Trophoblast cell (in vitro differentiated cells and primary cell): ENCODE data around the gene MTG1.
A peak's percentile ranks its signal among the peaks of the same experiment; 100 is the strongest.

Source experiments
- DNase-seq, 2 donors: peaks; one replicate each; pipeline ENCODE4 v3.0.0-alpha.2; 2016
- H2AFZ ChIP-seq: 2 replicates; pipeline ENCODE4 v1.6.1; 2013; ENCODE audit warnings: low read length, moderate library complexity, mild to moderate bottlenecking; ENCODE audit not compliant: insufficient read depth, poor library complexity
- H2AK5ac ChIP-seq: 2 replicates; pipeline ENCODE4 v1.6.1; 2013; ENCODE audit warnings: mild to moderate bottlenecking, low read length
- H2BK120ac ChIP-seq: 2 replicates; pipeline ENCODE4 v1.6.1; 2013; ENCODE audit warnings: low read length, mild to moderate bottlenecking, moderate library complexity; ENCODE audit not compliant: insufficient read depth, poor library complexity
- H2BK12ac ChIP-seq: 2 replicates; pipeline ENCODE4 v1.6.1; 2013; ENCODE audit warnings: mild to moderate bottlenecking, low read length, moderate library complexity
- H2BK5ac ChIP-seq: 2 replicates; pipeline ENCODE4 v1.6.1; 2013; ENCODE audit warnings: low read length, low read depth, moderate library complexity, mild to moderate bottlenecking; ENCODE audit not compliant: poor library complexity
- H3K14ac ChIP-seq: 2 replicates; pipeline ENCODE4 v1.6.1; 2013; ENCODE audit warnings: mild to moderate bottlenecking, low read length
- H3K18ac ChIP-seq: 2 replicates; pipeline ENCODE4 v1.6.1; 2013; ENCODE audit warnings: mild to moderate bottlenecking, low read length
- H3K23ac ChIP-seq: 2 replicates; pipeline ENCODE4 v1.6.1; 2013; ENCODE audit warnings: low read length
- H3K27ac ChIP-seq: 2 replicates; pipeline ENCODE4 v1.5.1; 2013; ENCODE audit warnings: low read depth, mild to moderate bottlenecking, inconsistent platforms, low read length, moderate library complexity
- H3K27me3 ChIP-seq: 2 replicates; pipeline ENCODE4 v1.6.1; 2013; ENCODE audit warnings: inconsistent platforms, mild to moderate bottlenecking, low read length, moderate library complexity; ENCODE audit not compliant: insufficient read depth
- H3K36me3 ChIP-seq, 2 experiments: 1 replicate in 1 of 2; 2 replicates in 1 of 2; pipeline ENCODE4 v1.6.1; 2013; ENCODE audit warnings: low read length in 2 of 2, mild to moderate bottlenecking in 2 of 2, moderate library complexity in 1 of 2; ENCODE audit not compliant: insufficient read depth in 2 of 2, control insufficient read depth in 1 of 2
- H3K4ac ChIP-seq: 2 replicates; pipeline ENCODE4 v1.6.1; 2013; ENCODE audit warnings: low read depth, mild to moderate bottlenecking, low read length, moderate library complexity
- H3K4me1 ChIP-seq, 2 experiments: 1 replicate in 1 of 2; 2 replicates in 1 of 2; pipeline ENCODE4 v1.6.1; 2013; ENCODE audit warnings: low read length in 2 of 2, mild to moderate bottlenecking in 2 of 2, moderate library complexity in 1 of 2; ENCODE audit not compliant: insufficient read depth in 2 of 2, control insufficient read depth in 1 of 2
- H3K4me2 ChIP-seq: 2 replicates; pipeline ENCODE4 v1.6.1; 2013; ENCODE audit warnings: inconsistent platforms, mild to moderate bottlenecking, low read length, moderate library complexity
- H3K4me3 ChIP-seq: 2 replicates; pipeline ENCODE4 v1.5.1; 2013; ENCODE audit warnings: mild to moderate bottlenecking, low read depth, low read length, inconsistent platforms
- H3K79me1 ChIP-seq: one replicate; pipeline ENCODE4 v1.6.1; 2013; ENCODE audit warnings: low read length
- H3K79me2 ChIP-seq: 2 replicates; pipeline ENCODE4 v1.6.1; 2013; ENCODE audit warnings: low read length, mild to moderate bottlenecking; ENCODE audit not compliant: control insufficient read depth, insufficient read depth, poor library complexity
- H3K9ac ChIP-seq: 2 replicates; pipeline ENCODE4 v1.6.1; 2013; ENCODE audit warnings: mild to moderate bottlenecking, low read length
- H3K9me3 ChIP-seq: 2 replicates; pipeline ENCODE4 v1.6.1; 2013; ENCODE audit warnings: low read depth, mild to moderate bottlenecking, control low read depth, inconsistent platforms, low read length; ENCODE audit not compliant: insufficient read depth
- H4K12ac ChIP-seq: 2 replicates; pipeline ENCODE4 v1.6.1; 2013; ENCODE audit warnings: low read depth, mild to moderate bottlenecking, low read length, moderate library complexity
- H4K8ac ChIP-seq: 2 replicates; pipeline ENCODE4 v1.6.1; 2013; ENCODE audit warnings: low read depth, mild to moderate bottlenecking, low read length, moderate library complexity
- H4K91ac ChIP-seq: one replicate; pipeline ENCODE4 v1.6.1; 2013; ENCODE audit warnings: low read depth, mild to moderate bottlenecking, low read length, moderate library complexity
- WGBS: extraction: QIAGEN DNeasy Blood & Tissue Kit; methylation state at CpG from one replicate; pipeline ENCODE4 v1.1.7; 2013; ENCODE audit warnings: missing lambda C conversion rate; ENCODE audit not compliant: insufficient read length, insufficient coverage; ENCODE audit errors: extremely low coverage; 5-methylcytosine and 5-hydroxymethylcytosine counted together

Gene MTG1

DNA sequence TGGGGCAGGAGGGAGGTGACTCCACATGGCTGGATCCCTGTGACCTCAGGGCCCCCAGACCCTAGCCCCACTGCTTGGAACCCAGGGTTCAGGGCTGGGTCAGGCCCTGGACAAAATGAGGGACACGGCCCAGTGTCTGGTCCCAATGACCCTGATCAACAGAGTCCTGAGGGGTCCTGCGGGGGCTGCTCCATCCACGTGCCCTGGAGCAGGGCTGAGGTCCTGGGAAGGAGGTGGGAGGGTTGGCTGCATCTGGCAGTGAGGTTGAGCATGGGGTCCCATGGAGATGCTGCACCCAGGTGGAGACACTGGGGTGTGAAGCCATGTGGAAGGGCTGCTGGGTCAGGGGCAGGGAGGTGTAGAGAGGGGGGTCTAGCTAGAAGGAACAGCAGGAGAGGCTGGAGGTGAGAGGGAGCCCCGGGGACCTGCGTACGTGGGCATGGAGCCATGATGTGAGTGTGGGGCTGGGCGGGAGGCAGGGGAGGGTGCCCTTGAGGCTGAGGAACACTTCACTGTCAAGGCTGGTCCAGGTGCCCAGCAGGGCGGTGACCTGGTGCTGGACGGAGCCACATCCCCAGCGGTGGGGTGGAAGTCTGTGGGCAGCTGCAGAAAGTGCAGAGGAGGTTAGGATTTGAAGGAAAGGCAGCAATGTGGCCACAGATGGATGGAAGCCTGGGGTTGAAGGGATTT, 60.4 kb downstream of the MTG1 start:
- H3K27me3 ChIP-seq: no peaks in the 10 kb centered on the region
- no peaks in the 10 kb centered on the region for H3K4me1 ChIP-seq
- H2BK5ac ChIP-seq: no peak overlapping the region
- H3K79me2 ChIP-seq: no peaks in the 10 kb centered on the region
- no peak overlapping the region for H3K4ac ChIP-seq
- H3K23ac ChIP-seq: no peak overlapping the region
- no peaks in the 10 kb centered on the region for H3K36me3 ChIP-seq
- H3K79me1 ChIP-seq: no peaks in the 10 kb centered on the region
- H2BK12ac ChIP-seq: no peak overlapping the region
- H2BK120ac ChIP-seq: no peak overlapping the region
- no peak overlapping the region for H3K4me2 ChIP-seq
- WGBS: no CpG with 5 or more reads among the region's 10 CpGs
- no peak overlapping the region for H4K91ac ChIP-seq
- H3K9ac ChIP-seq: peak overlapping the region; percentile 54
- no peak for DNase-seq
- no peak overlapping the region for H2AK5ac ChIP-seq
- H3K9me3 ChIP-seq: peaks cover 62% of the 10 kb centered on the region
- no peak overlapping the region for H3K27ac ChIP-seq
- H4K8ac ChIP-seq: no peak overlapping the region
- no peak overlapping the region for H2AFZ ChIP-seq
- H3K4me3 ChIP-seq: no peak overlapping the region
- no peak overlapping the region for H4K12ac ChIP-seq
- no peak overlapping the region for H3K18ac ChIP-seq
- no peak overlapping the region for H3K14ac ChIP-seq

DNA sequence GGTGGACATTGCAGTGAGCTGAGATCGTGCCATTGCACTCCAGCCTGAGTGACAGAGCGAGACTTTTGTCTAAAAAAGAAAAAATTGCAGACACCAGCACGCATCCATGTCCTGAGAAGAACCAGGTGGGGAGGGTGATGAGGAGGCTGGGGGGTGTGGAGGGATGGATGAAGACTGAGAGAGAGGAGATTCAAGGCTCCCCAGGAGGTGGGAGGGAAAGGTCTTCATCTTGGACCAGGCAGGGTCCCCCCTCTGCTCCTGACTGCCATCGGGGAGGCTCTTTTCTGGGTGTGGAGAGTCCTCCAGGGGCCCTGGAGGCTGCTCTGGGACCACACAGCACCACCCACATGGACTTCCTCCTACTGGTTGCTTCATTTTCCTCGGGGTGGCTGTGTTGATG, 61.2 kb downstream of the MTG1 start:
- Histone ChIP-seq H3K79me1 (no peaks in the 10 kb centered on the region), H3K79me2 (no peaks in the 10 kb centered on the region), H3K4me2 (no peak overlapping the region), H3K4me3 (no peak overlapping the region), H3K9me3 (peaks cover 71% of the 10 kb centered on the region), H3K36me3 (no peaks in the 10 kb centered on the region), H3K27ac (no peak overlapping the region), H3K4ac (no peak overlapping the region), H3K9ac (no peak overlapping the region), H3K23ac (no peak overlapping the region), H4K8ac (no peak overlapping the region), H3K14ac (no peak overlapping the region), H4K91ac (no peak overlapping the region), H2BK120ac (no peak overlapping the region), H2AK5ac (no peak overlapping the region), H3K4me1 (no peaks in the 10 kb centered on the region), H3K18ac (no peak overlapping the region), H2BK5ac (no peak overlapping the region), H3K27me3 (no peaks in the 10 kb centered on the region), H4K12ac (no peak overlapping the region), H2AFZ (no peak overlapping the region), H2BK12ac (no peak overlapping the region)
- no peak for DNase-seq
- WGBS: no CpG with 5 or more reads among the region's 5 CpGs

DNA sequence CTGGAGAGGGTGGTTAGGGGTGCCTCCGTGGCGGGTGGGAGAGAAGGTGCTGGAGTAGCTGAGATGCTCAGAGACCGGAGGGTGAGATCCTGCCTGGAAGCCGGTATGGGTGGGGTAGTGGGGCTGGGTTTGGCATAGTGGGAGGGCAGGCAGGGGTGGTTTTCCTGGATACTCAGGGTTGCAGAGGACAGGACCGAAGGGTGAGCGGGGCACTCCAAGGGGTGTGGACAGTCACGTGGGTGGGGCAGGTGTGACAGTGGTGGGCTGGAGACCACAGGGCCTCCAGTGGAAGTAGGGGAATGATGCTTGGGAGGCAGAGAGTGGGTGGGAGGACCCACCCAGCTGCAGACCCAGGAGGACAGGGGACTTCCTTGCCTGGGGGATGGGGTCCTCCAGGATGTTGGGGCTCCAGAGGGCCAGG, 61.7 kb downstream of the MTG1 start:
- no peak overlapping the region for H3K9ac ChIP-seq
- no peaks in the 10 kb centered on the region for H3K4me1 ChIP-seq
- H2BK12ac ChIP-seq: no peak overlapping the region
- no peaks in the 10 kb centered on the region for H3K79me1 ChIP-seq
- no peak overlapping the region for H4K8ac ChIP-seq
- no peak overlapping the region for H3K23ac ChIP-seq
- H3K4ac ChIP-seq: no peak overlapping the region
- WGBS: no CpG with 5 or more reads among the region's 7 CpGs
- H3K27me3 ChIP-seq: no peaks in the 10 kb centered on the region
- H2BK120ac ChIP-seq: no peak overlapping the region
- H3K36me3 ChIP-seq: no peaks in the 10 kb centered on the region
- no peak overlapping the region for H3K4me2 ChIP-seq
- peaks cover 72% of the 10 kb centered on the region for H3K9me3 ChIP-seq
- no peak overlapping the region for H3K14ac ChIP-seq
- no peak overlapping the region for H2BK5ac ChIP-seq
- no peak for DNase-seq
- H2AFZ ChIP-seq: no peak overlapping the region
- no peaks in the 10 kb centered on the region for H3K79me2 ChIP-seq
- H3K18ac ChIP-seq: no peak overlapping the region
- no peak overlapping the region for H3K27ac ChIP-seq
- H2AK5ac ChIP-seq: no peak overlapping the region
- no peak overlapping the region for H4K91ac ChIP-seq
- H4K12ac ChIP-seq: no peak overlapping the region
- H3K4me3 ChIP-seq: no peak overlapping the region

DNA sequence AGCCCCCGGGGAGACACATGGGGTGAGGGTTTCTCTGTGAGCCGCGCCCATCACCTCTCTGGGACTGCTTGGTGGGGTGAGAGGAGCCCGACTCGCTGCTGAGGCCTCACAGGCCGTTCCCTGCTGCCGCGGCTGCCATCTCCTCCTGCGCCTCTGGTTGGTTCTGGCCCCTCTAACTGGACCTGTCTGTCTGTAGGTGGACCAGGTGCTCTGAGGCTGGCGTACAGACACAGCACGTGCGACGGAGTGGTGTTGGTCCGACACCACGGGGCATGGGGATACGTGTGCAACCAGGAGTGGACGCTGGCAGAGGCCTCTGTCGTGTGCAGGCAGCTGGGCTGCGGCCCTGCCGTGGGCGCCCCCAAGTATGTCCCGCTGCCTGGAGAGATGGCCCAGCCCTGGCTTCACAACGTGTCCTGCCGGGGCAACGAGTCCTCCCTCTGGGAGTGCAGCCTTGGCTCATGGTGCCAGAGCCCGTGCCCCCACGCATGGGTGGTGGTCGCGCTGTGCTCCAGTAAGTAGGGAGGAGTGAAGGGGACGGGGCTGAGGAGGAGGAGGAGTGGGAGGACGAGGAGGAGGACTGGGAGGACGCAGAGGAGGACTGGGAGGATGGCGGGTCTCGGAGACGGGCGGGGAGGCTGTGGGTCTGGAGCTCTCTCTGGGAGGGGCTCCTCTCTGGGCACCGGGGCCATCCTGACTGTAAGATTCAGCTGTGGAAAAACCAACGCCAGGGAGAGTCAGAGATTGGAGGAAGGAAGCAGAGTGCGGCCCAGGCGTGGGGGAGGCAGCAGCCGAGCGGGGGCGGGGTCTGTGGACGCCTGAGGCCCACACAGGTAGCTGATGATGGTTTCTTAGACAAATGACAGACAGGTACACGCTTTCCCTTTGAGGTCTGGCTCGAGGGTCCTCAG, 62.3 kb downstream of the MTG1 start:
- Histone ChIP-seq H3K79me2 (no peaks in the 10 kb centered on the region), H2BK5ac (no peak overlapping the region), H3K4me3 (no peak overlapping the region), H4K8ac (no peak overlapping the region), H3K4me2 (no peak overlapping the region), H2BK12ac (no peak overlapping the region), H3K36me3 (no peaks in the 10 kb centered on the region), H3K27ac (no peak overlapping the region), H3K4ac (no peak overlapping the region), H2BK120ac (no peak overlapping the region), H3K14ac (no peak overlapping the region), H2AFZ (no peak overlapping the region), H3K4me1 (no peaks in the 10 kb centered on the region), H3K18ac (no peak overlapping the region), H3K9ac (no peak overlapping the region), H4K91ac (no peak overlapping the region), H3K23ac (no peak overlapping the region), H3K27me3 (no peaks in the 10 kb centered on the region), H2AK5ac (no peak overlapping the region), H4K12ac (no peak overlapping the region), H3K79me1 (no peaks in the 10 kb centered on the region), H3K9me3 (peaks cover 72% of the 10 kb centered on the region)
- no peak for DNase-seq
- WGBS: no CpG with 5 or more reads among the region's 46 CpGs
